ENCODE measurements around the gene CTNND1. TPM values are rescaled to one million over a fixed set of nuclear protein-coding genes. Genes with fewer than 3 reads are reported as not detected.

Gene CTNND1
- total RNA-seq, 2 experiments from 2014 or later, result 2.4 to 4.5 TPM

Other genes starting within 250 kb of the CTNND1 start
- 10 to 100 TPM; 29.9 to 31.7 TPM for gene SLC43A1, start 246.1 kb upstream of the CTNND1 start, total RNA-seq
- gene TIMM10, start 231.0 kb upstream of the CTNND1 start, total RNA-seq, result 10 to 100 TPM; 82.4 to 86.1 TPM
- not detected for gene SMTNL1, start 224.2 kb upstream of the CTNND1 start, total RNA-seq
- gene UBE2L6, start 194.1 kb upstream of the CTNND1 start, total RNA-seq, result 100 to 1,000 TPM; 281 to 285 TPM
- under 1 TPM; 0.55 to 0.93 TPM for gene SERPING1, start 164.1 kb upstream of the CTNND1 start, total RNA-seq
- gene YPEL4, start 111.9 kb upstream of the CTNND1 start, total RNA-seq, result 1 to 10 TPM; 1.5 to 2.2 TPM
- 10 to 100 TPM; 14.8 to 17.5 TPM for gene CLP1, start 104.0 kb upstream of the CTNND1 start, total RNA-seq
- 10 to 100 TPM; 77.6 to 86.6 TPM for gene ZDHHC5, start 93.7 kb upstream of the CTNND1 start, total RNA-seq
- 10 to 100 TPM; 13.9 to 14.1 TPM for gene MED19, start 49.6 kb upstream of the CTNND1 start, total RNA-seq
- gene TMX2, start 49.2 kb upstream of the CTNND1 start, total RNA-seq, result 10 to 100 TPM; 47.0 to 53.6 TPM
- 100 to 1,000 TPM; 148 to 162 TPM for gene SELENOH, start 20.3 kb upstream of the CTNND1 start, total RNA-seq
- gene BTBD18, start 10.0 kb upstream of the CTNND1 start, total RNA-seq, result not detected

Data from activated CD4-positive, alpha-beta memory T cell treated with anti-CD3 and anti-CD28 coated beads, Interleukin-2, amount 10 ng/mL, durations not matched to agents 7 days and 5 days (primary cell).